WTC11 (cell line): ENCODE results near the gene PUM1. TPM values are rescaled to one million over a fixed set of nuclear protein-coding genes. Genes with fewer than 3 reads are reported as not detected.
A peak's percentile ranks its signal among the peaks of the same experiment; 100 is the strongest.

Experiments used
- ATAC-seq: fragments of 200-7000 bp; cut with Tn5 transposase; 2 replicates; pipeline ENCODE4 v1.10.0; 2021; ENCODE audit warnings: mild to moderate bottlenecking, moderate library complexity
- CTCF ChIA-PET: fragments of 300-600 bp; sonication (Branson Sonifier 250); formaldehyde crosslinking; loops from one replicate; lab custom pipeline; 2021; ENCODE audit warnings: antibody characterized with exemption; lab: Charles Lee
- POLR2A ChIA-PET: fragments of 350-600 bp; sonication (Branson Sonifier 250); formaldehyde crosslinking; loops from one replicate; lab custom pipeline; 2021; ENCODE audit warnings: antibody characterized with exemption; lab: Charles Lee
- DNase-seq: peaks from one replicate; pipeline ENCODE4 v3.0.0; 2021; ENCODE audit warnings: low spot score
- H3K27ac Mint-ChIP-seq: 2 replicates; pipeline ENCODE4 v1.8.0; 2021; ENCODE audit warnings: mixed read lengths
- H3K27me3 Mint-ChIP-seq: 2 replicates; pipeline ENCODE4 v1.8.0; 2021; ENCODE audit warnings: low read depth, mild to moderate bottlenecking, moderate library complexity, mixed read lengths
- H3K36me3 Mint-ChIP-seq: 2 replicates; pipeline ENCODE4 v1.8.0; 2021; ENCODE audit warnings: mixed read lengths
- H3K4me1 Mint-ChIP-seq: 2 replicates; pipeline ENCODE4 v1.8.0; 2022; ENCODE audit warnings: mixed read lengths
- H3K4me3 Mint-ChIP-seq: 2 replicates; pipeline ENCODE4 v1.8.0; 2021; ENCODE audit warnings: mild to moderate bottlenecking, moderate library complexity, mixed read lengths
- H3K9me3 Mint-ChIP-seq: 2 replicates; pipeline ENCODE4 v1.8.0; 2021; ENCODE audit warnings: mixed read lengths
- CREM ChIP-seq: sonication (generic); formaldehyde crosslinking; IDR thresholded peaks from 2 replicates; pipeline ENCODE4 v1.8.1; 2022; ENCODE audit warnings: mild to moderate bottlenecking, missing genetic modification reagents, moderate library complexity
- EMX1 ChIP-seq: fragments of 250-450 bp; sonication (Bioruptor Pico); IDR thresholded peaks from 2 replicates; pipeline ENCODE4 v1.8.0; 2021; ENCODE audit warnings: mild to moderate bottlenecking
- FOXJ3 ChIP-seq: sonication (generic); formaldehyde crosslinking; IDR thresholded peaks from 2 replicates; pipeline ENCODE4 v1.9.0; 2021; ENCODE audit warnings: missing genetic modification reagents, mild to moderate bottlenecking, borderline replicate concordance
- HMGA2 ChIP-seq: fragments of 250-450 bp; sonication (Bioruptor Pico); IDR thresholded peaks from 2 replicates; pipeline ENCODE4 v1.4.0; 2021; ENCODE audit warnings: mild to moderate bottlenecking, moderate library complexity
- MLX ChIP-seq: sonication (generic); formaldehyde crosslinking; IDR thresholded peaks from 2 replicates; pipeline ENCODE4 v1.8.1; 2023; ENCODE audit warnings: mild to moderate bottlenecking, missing genetic modification reagents, moderate library complexity
- RORB ChIP-seq: fragments of 250-450 bp; sonication (Bioruptor Pico); IDR thresholded peaks from 2 replicates; pipeline ENCODE4 v1.9.0; 2021; ENCODE audit warnings: mild to moderate bottlenecking
- STAT6 ChIP-seq: sonication (generic); formaldehyde crosslinking; conservative IDR thresholded peaks from 2 replicates; pipeline ENCODE4 v1.8.1; 2023; ENCODE audit warnings: mild to moderate bottlenecking, low read depth, missing genetic modification reagents, moderate library complexity
- TEAD1 ChIP-seq: sonication (generic); formaldehyde crosslinking; IDR thresholded peaks from 2 replicates; pipeline ENCODE4 v1.8.0; 2022; ENCODE audit warnings: mild to moderate bottlenecking, missing genetic modification reagents
- ZNF138 ChIP-seq: sonication (generic); formaldehyde crosslinking; conservative IDR thresholded peaks from 2 replicates; pipeline ENCODE4 v1.8.1; 2022; ENCODE audit warnings: mild to moderate bottlenecking, moderate library complexity, missing genetic modification reagents
- ZNF263 ChIP-seq: sonication (generic); formaldehyde crosslinking; IDR thresholded peaks from 2 replicates; pipeline ENCODE4 v1.8.1; 2022; ENCODE audit warnings: low read depth, mild to moderate bottlenecking, moderate library complexity, missing genetic modification reagents
- ZNF281 ChIP-seq: sonication (generic); formaldehyde crosslinking; IDR thresholded peaks from 2 replicates; pipeline ENCODE4 v1.8.0; 2023; ENCODE audit warnings: mild to moderate bottlenecking, missing genetic modification reagents
- ZNF396 ChIP-seq: fragments of 250-450 bp; sonication (Bioruptor Pico); IDR thresholded peaks from 2 replicates; pipeline ENCODE4 v1.8.0; 2021; ENCODE audit warnings: mild to moderate bottlenecking, moderate library complexity, borderline replicate concordance
- total RNA-seq: library from RNA; stranded (reverse); gene quantifications from 3 replicates; pipeline ENCODE4 v1.2.3, GENCODE V29; 2021
- TF ChIP-seq, protein P1 (sequence below): sonication (generic); formaldehyde crosslinking; IDR thresholded peaks from 2 replicates; pipeline ENCODE4 v1.8.1; 2023; ENCODE audit warnings: mild to moderate bottlenecking, missing genetic modification reagents, borderline replicate concordance
- TF ChIP-seq, protein P2 (sequence below): fragments of 250-450 bp; sonication (Bioruptor Pico); IDR thresholded peaks from 2 replicates; pipeline ENCODE4 v1.9.0; 2021; ENCODE audit warnings: mild to moderate bottlenecking
- TF ChIP-seq, protein P3 (sequence below): sonication (generic); formaldehyde crosslinking; IDR thresholded peaks from 2 replicates; pipeline ENCODE4 v1.8.1; 2023; ENCODE audit warnings: mild to moderate bottlenecking, missing genetic modification reagents

Gene PUM1
- total RNA-seq, 1 experiment from 2014 or later = 147 TPM

DNA sequence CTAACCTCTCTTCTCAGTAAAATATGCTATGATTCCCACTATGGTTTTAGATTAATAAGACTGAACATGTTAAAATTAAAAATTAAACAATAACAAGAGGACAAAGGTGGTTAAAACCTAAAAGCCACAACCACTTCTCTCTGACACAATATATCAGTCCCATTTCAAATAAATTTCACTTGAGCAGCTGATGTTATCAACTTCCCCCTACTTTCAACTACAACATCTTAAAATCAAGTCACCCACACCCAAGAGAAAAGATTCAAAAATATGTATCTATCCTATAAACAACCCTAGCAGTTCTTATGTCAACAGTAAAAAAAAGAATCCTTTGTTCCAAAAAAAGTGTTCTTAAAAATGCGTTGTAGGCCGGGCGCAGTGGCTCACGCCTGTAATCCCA lies 7.5 kb downstream of the PUM1 start:
- DNase-seq = no peak
- no peak overlapping the region; the same call in 1 of the 2 replicates for H3K27ac Mint-ChIP-seq
- ChIA-PET CTCF (no interaction called here), POLR2A (no interaction called here)
- TF ChIP-seq ZNF138 = no peak
- no peak for TF ChIP-seq CREM (CRISPR knock-in tag)
- TF ChIP-seq ZNF396 (CRISPR knock-in tag) = no peak
- no peak for TF ChIP-seq EMX1 (CRISPR knock-in tag)
- TF ChIP-seq, all 79 proteins: peak for 0
- no peak for ATAC-seq
- peaks cover 44% of the 10 kb centered on the region for H3K36me3 Mint-ChIP-seq
- H3K4me3 Mint-ChIP-seq = no peak overlapping the region
- H3K4me1 Mint-ChIP-seq = peaks cover 39% of the 10 kb centered on the region
- H3K27me3 Mint-ChIP-seq = no peaks in the 10 kb centered on the region
- no peaks in the 10 kb centered on the region for H3K9me3 Mint-ChIP-seq

DNA sequence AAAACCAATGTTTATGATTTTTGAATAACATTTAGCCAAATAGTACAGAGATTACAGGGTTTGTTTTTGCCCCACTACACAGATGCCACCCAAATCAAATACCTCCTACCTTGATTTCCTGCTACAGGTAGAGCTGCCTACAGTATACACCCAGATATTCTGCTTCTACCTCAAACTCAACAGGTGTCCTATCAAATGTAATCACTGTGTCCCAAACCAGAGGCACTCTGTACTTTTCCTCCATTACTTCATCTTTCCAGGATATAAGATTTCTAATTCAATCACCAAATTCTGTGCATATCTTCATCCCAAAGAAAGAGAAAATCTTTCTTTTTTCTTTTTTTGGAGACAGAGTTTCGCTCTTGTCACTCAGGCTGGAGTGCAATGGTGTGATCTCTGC lies 9.6 kb downstream of the PUM1 start:
- TF ChIP-seq EMX1 (CRISPR knock-in tag) = no peak
- TF ChIP-seq MLX (CRISPR knock-in tag) = no peak
- TF ChIP-seq HMGA2 = no peak
- TF ChIP-seq STAT6 (CRISPR knock-in tag) = no peak
- TF ChIP-seq ZNF281 (CRISPR knock-in tag) = no peak
- Mint-ChIP-seq H3K4me1 (peaks cover 25% of the 10 kb centered on the region), H3K27ac (peak overlapping the region; percentile 71), H3K27me3 (no peaks in the 10 kb centered on the region), H3K9me3 (no peaks in the 10 kb centered on the region), H3K4me3 (no peak overlapping the region), H3K36me3 (peaks cover 49% of the 10 kb centered on the region)
- no peak for DNase-seq
- POLR2A ChIA-PET = interaction anchor here (0.6 kb wide), 1 partner anchor 42 kb away, joined by 6 read pairs; no protein-coding TSS in a partner anchor
- CTCF ChIA-PET = interaction anchor here (0.6 kb wide), 2 partner anchors 45 to 113 kb away, joined by 4 to 5 read pairs; no protein-coding TSS in a partner anchor
- ATAC-seq = no peak

- Mint-ChIP-seq H3K9me3 (no peaks in the 10 kb centered on the region), H3K4me3 (no peak overlapping the region), H3K27me3 (no peaks in the 10 kb centered on the region), H3K36me3 (peaks cover 52% of the 10 kb centered on the region), H3K4me1 (peaks cover 28% of the 10 kb centered on the region), H3K27ac (peak overlapping the region; percentile 71)
- POLR2A ChIA-PET = interaction anchor here (0.6 kb wide), 1 partner anchor 42 kb away, joined by 6 read pairs; no protein-coding TSS in a partner anchor
- no peak for DNase-seq
- ATAC-seq = no peak
- CTCF ChIA-PET = no interaction called here
- TF ChIP-seq FOXJ3 (CRISPR knock-in tag) (no peak), TEAD1 (CRISPR knock-in tag) (no peak), ZNF263 (CRISPR knock-in tag) (no peak), RORB (CRISPR knock-in tag) (no peak)
- TF ChIP-seq, protein P1, sequence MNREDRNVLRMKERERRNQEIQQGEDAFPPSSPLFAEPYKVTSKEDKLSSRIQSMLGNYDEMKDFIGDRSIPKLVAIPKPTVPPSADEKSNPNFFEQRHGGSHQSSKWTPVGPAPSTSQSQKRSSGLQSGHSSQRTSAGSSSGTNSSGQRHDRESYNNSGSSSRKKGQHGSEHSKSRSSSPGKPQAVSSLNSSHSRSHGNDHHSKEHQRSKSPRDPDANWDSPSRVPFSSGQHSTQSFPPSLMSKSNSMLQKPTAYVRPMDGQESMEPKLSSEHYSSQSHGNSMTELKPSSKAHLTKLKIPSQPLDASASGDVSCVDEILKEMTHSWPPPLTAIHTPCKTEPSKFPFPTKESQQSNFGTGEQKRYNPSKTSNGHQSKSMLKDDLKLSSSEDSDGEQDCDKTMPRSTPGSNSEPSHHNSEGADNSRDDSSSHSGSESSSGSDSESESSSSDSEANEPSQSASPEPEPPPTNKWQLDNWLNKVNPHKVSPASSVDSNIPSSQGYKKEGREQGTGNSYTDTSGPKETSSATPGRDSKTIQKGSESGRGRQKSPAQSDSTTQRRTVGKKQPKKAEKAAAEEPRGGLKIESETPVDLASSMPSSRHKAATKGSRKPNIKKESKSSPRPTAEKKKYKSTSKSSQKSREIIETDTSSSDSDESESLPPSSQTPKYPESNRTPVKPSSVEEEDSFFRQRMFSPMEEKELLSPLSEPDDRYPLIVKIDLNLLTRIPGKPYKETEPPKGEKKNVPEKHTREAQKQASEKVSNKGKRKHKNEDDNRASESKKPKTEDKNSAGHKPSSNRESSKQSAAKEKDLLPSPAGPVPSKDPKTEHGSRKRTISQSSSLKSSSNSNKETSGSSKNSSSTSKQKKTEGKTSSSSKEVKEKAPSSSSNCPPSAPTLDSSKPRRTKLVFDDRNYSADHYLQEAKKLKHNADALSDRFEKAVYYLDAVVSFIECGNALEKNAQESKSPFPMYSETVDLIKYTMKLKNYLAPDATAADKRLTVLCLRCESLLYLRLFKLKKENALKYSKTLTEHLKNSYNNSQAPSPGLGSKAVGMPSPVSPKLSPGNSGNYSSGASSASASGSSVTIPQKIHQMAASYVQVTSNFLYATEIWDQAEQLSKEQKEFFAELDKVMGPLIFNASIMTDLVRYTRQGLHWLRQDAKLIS (CRISPR knock-in tag) = no peak
- TF ChIP-seq, protein P2, sequence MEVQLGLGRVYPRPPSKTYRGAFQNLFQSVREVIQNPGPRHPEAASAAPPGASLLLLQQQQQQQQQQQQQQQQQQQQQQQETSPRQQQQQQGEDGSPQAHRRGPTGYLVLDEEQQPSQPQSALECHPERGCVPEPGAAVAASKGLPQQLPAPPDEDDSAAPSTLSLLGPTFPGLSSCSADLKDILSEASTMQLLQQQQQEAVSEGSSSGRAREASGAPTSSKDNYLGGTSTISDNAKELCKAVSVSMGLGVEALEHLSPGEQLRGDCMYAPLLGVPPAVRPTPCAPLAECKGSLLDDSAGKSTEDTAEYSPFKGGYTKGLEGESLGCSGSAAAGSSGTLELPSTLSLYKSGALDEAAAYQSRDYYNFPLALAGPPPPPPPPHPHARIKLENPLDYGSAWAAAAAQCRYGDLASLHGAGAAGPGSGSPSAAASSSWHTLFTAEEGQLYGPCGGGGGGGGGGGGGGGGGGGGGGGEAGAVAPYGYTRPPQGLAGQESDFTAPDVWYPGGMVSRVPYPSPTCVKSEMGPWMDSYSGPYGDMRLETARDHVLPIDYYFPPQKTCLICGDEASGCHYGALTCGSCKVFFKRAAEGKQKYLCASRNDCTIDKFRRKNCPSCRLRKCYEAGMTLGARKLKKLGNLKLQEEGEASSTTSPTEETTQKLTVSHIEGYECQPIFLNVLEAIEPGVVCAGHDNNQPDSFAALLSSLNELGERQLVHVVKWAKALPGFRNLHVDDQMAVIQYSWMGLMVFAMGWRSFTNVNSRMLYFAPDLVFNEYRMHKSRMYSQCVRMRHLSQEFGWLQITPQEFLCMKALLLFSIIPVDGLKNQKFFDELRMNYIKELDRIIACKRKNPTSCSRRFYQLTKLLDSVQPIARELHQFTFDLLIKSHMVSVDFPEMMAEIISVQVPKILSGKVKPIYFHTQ = no peak
- TF ChIP-seq, protein P3, sequence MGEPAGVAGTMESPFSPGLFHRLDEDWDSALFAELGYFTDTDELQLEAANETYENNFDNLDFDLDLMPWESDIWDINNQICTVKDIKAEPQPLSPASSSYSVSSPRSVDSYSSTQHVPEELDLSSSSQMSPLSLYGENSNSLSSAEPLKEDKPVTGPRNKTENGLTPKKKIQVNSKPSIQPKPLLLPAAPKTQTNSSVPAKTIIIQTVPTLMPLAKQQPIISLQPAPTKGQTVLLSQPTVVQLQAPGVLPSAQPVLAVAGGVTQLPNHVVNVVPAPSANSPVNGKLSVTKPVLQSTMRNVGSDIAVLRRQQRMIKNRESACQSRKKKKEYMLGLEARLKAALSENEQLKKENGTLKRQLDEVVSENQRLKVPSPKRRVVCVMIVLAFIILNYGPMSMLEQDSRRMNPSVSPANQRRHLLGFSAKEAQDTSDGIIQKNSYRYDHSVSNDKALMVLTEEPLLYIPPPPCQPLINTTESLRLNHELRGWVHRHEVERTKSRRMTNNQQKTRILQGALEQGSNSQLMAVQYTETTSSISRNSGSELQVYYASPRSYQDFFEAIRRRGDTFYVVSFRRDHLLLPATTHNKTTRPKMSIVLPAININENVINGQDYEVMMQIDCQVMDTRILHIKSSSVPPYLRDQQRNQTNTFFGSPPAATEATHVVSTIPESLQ (CRISPR knock-in tag) = no peak
Measured at GRCh38 chr1:31055501-31055900, 10.0 kb downstream of the PUM1 start.
